ENCODE data around the gene CHST2.

Gene CHST2

GRCh38 chr3:143098032-143098764, 21.4 kb upstream of the CHST2 start:
- no peak for DNase-seq (ENCODE audit: low read depth in 1 of 2, low spot score in 1 of 2)

GRCh38 chr3:143099210-143099609, 20.4 kb upstream of the CHST2 start:
- no peak for DNase-seq (ENCODE audit: low read depth in 1 of 2, low spot score in 1 of 2)

GRCh38 chr3:143099690-143100089, 19.9 kb upstream of the CHST2 start:
- DNase-seq (ENCODE audit: low read depth in 1 of 2, low spot score in 1 of 2), result no peak

- no peak for DNase-seq (ENCODE audit: low read depth in 1 of 2, low spot score in 1 of 2)
These were observed 19.1 kb upstream of the CHST2 start for GRCh38 chr3:143100451-143100850.

- no peak for DNase-seq (ENCODE audit: low read depth in 1 of 2, low spot score in 1 of 2)
These were observed 17.7 kb upstream of the CHST2 start for GRCh38 chr3:143101792-143102381.

- DNase-seq (ENCODE audit: low read depth in 1 of 2, low spot score in 1 of 2), result no peak
These were observed 15.9 kb upstream of the CHST2 start for GRCh38 chr3:143103652-143104051.

GRCh38 chr3:143105170-143105569, 14.4 kb upstream of the CHST2 start:
- no peak for DNase-seq (ENCODE audit: low read depth in 1 of 2, low spot score in 1 of 2)

GRCh38 chr3:143109861-143110260, 9.7 kb upstream of the CHST2 start:
- no peak for DNase-seq (ENCODE audit: low read depth in 1 of 2, low spot score in 1 of 2)

- DNase-seq (ENCODE audit: low read depth in 1 of 2, low spot score in 1 of 2), result no peak
These were observed 9.2 kb upstream of the CHST2 start for GRCh38 chr3:143110371-143110770.

GRCh38 chr3:143118630-143119008, 952 bp upstream of the CHST2 start:
- DNase-seq (ENCODE audit: low read depth in 1 of 2, low spot score in 1 of 2), result no peak

- DNase-seq (ENCODE audit: low read depth in 1 of 2, low spot score in 1 of 2), result peak in 1 of 2 donors; percentile 6
These were observed 574 bp downstream of the CHST2 start for GRCh38 chr3:143119974-143120715.

- peak; percentile 11 to 19 for DNase-seq (ENCODE audit: low read depth in 1 of 2, low spot score in 1 of 2)
These were observed 1.2 kb downstream of the CHST2 start for GRCh38 chr3:143120716-143121240.

GRCh38 chr3:143121241-143122088, 1.9 kb downstream of the CHST2 start:
- DNase-seq (ENCODE audit: low read depth in 1 of 2, low spot score in 1 of 2), result peak; percentile 48 to 60

GRCh38 chr3:143122089-143122430, 2.5 kb downstream of the CHST2 start:
- DNase-seq (ENCODE audit: low read depth in 1 of 2, low spot score in 1 of 2), result no peak

- no peak for DNase-seq (ENCODE audit: low read depth in 1 of 2, low spot score in 1 of 2)
These were observed 3.2 kb downstream of the CHST2 start for GRCh38 chr3:143122608-143123352.

GRCh38 chr3:143123353-143123984, 3.9 kb downstream of the CHST2 start:
- DNase-seq (ENCODE audit: low read depth in 1 of 2, low spot score in 1 of 2), result no peak

GRCh38 chr3:143124601-143125520, 5.3 kb downstream of the CHST2 start:
- no peak for DNase-seq (ENCODE audit: low read depth in 1 of 2, low spot score in 1 of 2)

- DNase-seq (ENCODE audit: low read depth in 1 of 2, low spot score in 1 of 2), result no peak
These were observed 8.2 kb downstream of the CHST2 start for GRCh38 chr3:143127801-143128200.

Measured in stimulated activated CD4-positive, alpha-beta T cell treated with anti-CD3 and anti-CD28 coated beads, Interleukin-15, amount 100 ng/mL, for 1 hour (primary cell).